Transverse colon (tissue), 4 donors: ENCODE measurements around the gene CPNE1.

Experiments used
- EP300 ChIP-seq: sonication (generic); formaldehyde crosslinking; IDR thresholded peaks from one replicate; pipeline ENCODE4 v1.6.1; 2017; ENCODE audit warnings: antibody characterized with exemption, low read depth
- POLR2A ChIP-seq: fragments of 450-650 bp; IDR thresholded peaks from one replicate; pipeline ENCODE4 v1.6.1; 2016; ENCODE audit warnings: antibody characterized with exemption, mild to moderate bottlenecking, moderate library complexity
- POLR2AphosphoS5 ChIP-seq, 3 donors: sonication (generic); formaldehyde crosslinking; IDR thresholded peaks; one replicate each; pipeline ENCODE4 v1.6.1; 2016; ENCODE audit warnings: antibody characterized with exemption in 3 of 3
- TF ChIP-seq, protein P1 (sequence below), 5 experiments: fragments of 200-600 bp in 3 of 5; fragments of 450-650 bp in 2 of 5; sonication (generic) in 3 of 5; IDR thresholded peaks; 1 replicate in 2 of 5; 2 replicates in 3 of 5; pipeline ENCODE4 v1.5.1; 2016 to 2017; ENCODE audit warnings: antibody characterized with exemption in 5 of 5, inconsistent platforms in 3 of 5, mild to moderate bottlenecking in 2 of 5, moderate library complexity in 1 of 5

DNA sequence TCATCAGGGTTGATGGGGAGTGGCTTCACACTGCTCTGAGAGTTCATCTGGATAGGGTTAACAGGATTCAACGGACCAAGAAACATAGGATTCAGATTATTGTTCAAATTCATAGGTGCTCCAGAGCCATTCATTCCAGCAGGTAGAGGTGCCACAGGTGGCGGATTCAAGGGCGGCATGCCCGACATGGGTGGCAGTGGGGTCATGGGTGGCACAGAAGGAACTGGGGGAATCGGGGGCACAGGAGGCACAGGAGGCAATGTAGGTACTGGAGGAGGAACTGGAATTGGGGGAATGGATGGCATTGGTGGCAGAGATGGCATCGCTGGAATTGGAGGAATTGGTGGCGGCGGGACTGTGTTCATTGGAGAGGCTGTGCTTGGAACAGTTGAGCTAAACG, 10.3 kb downstream of the CPNE1 start:
- TF ChIP-seq POLR2A = no peak
- TF ChIP-seq, protein P1, sequence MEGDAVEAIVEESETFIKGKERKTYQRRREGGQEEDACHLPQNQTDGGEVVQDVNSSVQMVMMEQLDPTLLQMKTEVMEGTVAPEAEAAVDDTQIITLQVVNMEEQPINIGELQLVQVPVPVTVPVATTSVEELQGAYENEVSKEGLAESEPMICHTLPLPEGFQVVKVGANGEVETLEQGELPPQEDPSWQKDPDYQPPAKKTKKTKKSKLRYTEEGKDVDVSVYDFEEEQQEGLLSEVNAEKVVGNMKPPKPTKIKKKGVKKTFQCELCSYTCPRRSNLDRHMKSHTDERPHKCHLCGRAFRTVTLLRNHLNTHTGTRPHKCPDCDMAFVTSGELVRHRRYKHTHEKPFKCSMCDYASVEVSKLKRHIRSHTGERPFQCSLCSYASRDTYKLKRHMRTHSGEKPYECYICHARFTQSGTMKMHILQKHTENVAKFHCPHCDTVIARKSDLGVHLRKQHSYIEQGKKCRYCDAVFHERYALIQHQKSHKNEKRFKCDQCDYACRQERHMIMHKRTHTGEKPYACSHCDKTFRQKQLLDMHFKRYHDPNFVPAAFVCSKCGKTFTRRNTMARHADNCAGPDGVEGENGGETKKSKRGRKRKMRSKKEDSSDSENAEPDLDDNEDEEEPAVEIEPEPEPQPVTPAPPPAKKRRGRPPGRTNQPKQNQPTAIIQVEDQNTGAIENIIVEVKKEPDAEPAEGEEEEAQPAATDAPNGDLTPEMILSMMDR (IDR thresholded peaks at IDR 0.05) = no peak
- no peak for TF ChIP-seq POLR2AphosphoS5 (IDR thresholded peaks at IDR 0.05)
- no peak for TF ChIP-seq EP300
